Measurements from ENCODE around the gene RFPL4A. TPM values are rescaled to one million over a fixed set of nuclear protein-coding genes. Genes with fewer than 3 reads are reported as not detected.

The RFPL4A gene
- total and polyA plus RNA-seq, 2 donors (not counting 1 experiment from before 2014, with no cell fraction given) = not detected

DNA sequence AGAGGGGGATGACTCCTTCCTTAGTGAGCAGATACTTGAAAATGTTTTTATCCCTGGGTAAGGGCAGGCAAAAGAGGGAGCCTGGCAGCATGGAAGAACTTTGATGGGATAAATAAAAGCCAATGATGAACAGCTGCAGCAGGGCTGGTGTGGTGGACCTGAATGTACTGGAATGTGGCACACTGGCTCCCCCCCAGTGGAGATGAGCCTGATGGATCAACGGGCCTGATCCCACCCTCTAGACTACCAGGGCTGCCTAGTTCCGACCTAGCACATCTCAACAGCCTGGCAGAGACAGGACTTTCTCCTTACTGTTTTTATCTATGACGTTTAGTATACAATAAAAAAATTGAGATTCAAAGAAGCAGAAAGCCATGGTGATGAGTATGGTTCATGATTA lies 52.4 kb downstream of the RFPL4A start:
- H4K20me1 ChIP-seq (ENCODE audit: control insufficient read depth, extremely low read depth, insufficient read depth, low read length) = no peaks in the 10 kb centered on the region

DNA sequence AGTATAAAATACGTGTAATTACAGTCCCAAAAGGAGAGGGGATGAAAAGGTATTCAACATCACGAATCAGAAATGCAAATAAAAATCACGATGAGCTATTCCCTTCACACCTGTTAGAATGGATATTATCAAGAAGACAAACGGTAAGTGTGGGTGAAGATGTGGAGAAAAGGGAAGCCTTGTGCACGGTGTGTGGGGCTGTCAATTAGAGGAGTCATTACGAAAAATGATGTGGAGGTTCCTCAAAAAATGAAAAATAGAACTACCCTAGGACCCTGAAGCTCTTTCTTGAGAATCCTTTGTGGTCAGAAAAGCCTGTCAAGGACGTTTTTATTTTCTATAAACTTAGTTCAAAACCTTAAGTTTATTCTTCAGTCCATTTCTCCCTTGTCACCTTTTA lies 53.6 kb downstream of the RFPL4A start:
- no peak overlapping the region for H3K4me3 ChIP-seq (replicated peaks in 1 of 4; ENCODE audit: control extremely low read depth in 1 of 4, insufficient read depth in 1 of 4, low read depth in 3 of 4, low read length in 4 of 4)
- H4K20me1 ChIP-seq (ENCODE audit: control insufficient read depth, extremely low read depth, insufficient read depth, low read length) = no peaks in the 10 kb centered on the region
- TF ChIP-seq, protein P1, sequence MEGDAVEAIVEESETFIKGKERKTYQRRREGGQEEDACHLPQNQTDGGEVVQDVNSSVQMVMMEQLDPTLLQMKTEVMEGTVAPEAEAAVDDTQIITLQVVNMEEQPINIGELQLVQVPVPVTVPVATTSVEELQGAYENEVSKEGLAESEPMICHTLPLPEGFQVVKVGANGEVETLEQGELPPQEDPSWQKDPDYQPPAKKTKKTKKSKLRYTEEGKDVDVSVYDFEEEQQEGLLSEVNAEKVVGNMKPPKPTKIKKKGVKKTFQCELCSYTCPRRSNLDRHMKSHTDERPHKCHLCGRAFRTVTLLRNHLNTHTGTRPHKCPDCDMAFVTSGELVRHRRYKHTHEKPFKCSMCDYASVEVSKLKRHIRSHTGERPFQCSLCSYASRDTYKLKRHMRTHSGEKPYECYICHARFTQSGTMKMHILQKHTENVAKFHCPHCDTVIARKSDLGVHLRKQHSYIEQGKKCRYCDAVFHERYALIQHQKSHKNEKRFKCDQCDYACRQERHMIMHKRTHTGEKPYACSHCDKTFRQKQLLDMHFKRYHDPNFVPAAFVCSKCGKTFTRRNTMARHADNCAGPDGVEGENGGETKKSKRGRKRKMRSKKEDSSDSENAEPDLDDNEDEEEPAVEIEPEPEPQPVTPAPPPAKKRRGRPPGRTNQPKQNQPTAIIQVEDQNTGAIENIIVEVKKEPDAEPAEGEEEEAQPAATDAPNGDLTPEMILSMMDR (conservative IDR thresholded peaks at IDR 0.05 in 1 of 2, IDR thresholded peaks at IDR 0.05 in 1 of 2; ENCODE audit: low read depth in 1 of 2, low read length in 2 of 2) = no peak
- no peak for TF ChIP-seq EZH2 (IDR thresholded peaks at IDR 0.05; ENCODE audit: low read length, missing control alignments)
- H3K9ac ChIP-seq (ENCODE audit: insufficient read depth, low read length) = no peak overlapping the region
- H3K9me3 ChIP-seq (ENCODE audit: control insufficient read depth, insufficient read depth, low read depth, low read length) = no peaks in the 10 kb centered on the region
- DNase-seq (ENCODE audit: low read depth in 2 of 2) = no peak
- no peaks in the 10 kb centered on the region for H3K36me3 ChIP-seq (ENCODE audit: control insufficient read depth, insufficient read depth, low read length)
- no peaks in the 10 kb centered on the region for H3K4me1 ChIP-seq (ENCODE audit: control insufficient read depth, extremely low read depth, insufficient read depth, low read length)
- no peak overlapping the region for H3K27ac ChIP-seq (ENCODE audit: insufficient read depth, low read length)
- H3K4me2 ChIP-seq (ENCODE audit: extremely low read depth, insufficient read depth, low read length) = no peak overlapping the region
- no peaks in the 10 kb centered on the region for H3K27me3 ChIP-seq (ENCODE audit: control insufficient read depth, insufficient read depth, low read length)
- H3K79me2 ChIP-seq (ENCODE audit: control insufficient read depth, insufficient read depth, low read length) = no peaks in the 10 kb centered on the region
- H2AFZ ChIP-seq (ENCODE audit: low read length) = no peak overlapping the region

More for the DNA sequence above, 52.4 kb downstream of the RFPL4A start:
- TF ChIP-seq, protein P1 (conservative IDR thresholded peaks at IDR 0.05 in 1 of 2, IDR thresholded peaks at IDR 0.05 in 1 of 2; ENCODE audit: low read depth in 1 of 2, low read length in 2 of 2) = no peak
- H3K9ac ChIP-seq (ENCODE audit: insufficient read depth, low read length) = no peak overlapping the region
- no peak overlapping the region for H2AFZ ChIP-seq (ENCODE audit: low read length)
- no peaks in the 10 kb centered on the region for H3K9me3 ChIP-seq (ENCODE audit: control insufficient read depth, insufficient read depth, low read depth, low read length)
- no peaks in the 10 kb centered on the region for H3K27me3 ChIP-seq (ENCODE audit: control insufficient read depth, insufficient read depth, low read length)
- H3K4me1 ChIP-seq (ENCODE audit: control insufficient read depth, extremely low read depth, insufficient read depth, low read length) = no peaks in the 10 kb centered on the region
- H3K4me2 ChIP-seq (ENCODE audit: extremely low read depth, insufficient read depth, low read length) = no peak overlapping the region
- H3K27ac ChIP-seq (ENCODE audit: insufficient read depth, low read length) = no peak overlapping the region
- H3K4me3 ChIP-seq (replicated peaks in 1 of 4; ENCODE audit: control extremely low read depth in 1 of 4, insufficient read depth in 1 of 4, low read depth in 3 of 4, low read length in 4 of 4) = no peak overlapping the region
- H3K36me3 ChIP-seq (ENCODE audit: control insufficient read depth, insufficient read depth, low read length) = no peaks in the 10 kb centered on the region
- DNase-seq (ENCODE audit: low read depth in 2 of 2) = no peak
- no peaks in the 10 kb centered on the region for H3K79me2 ChIP-seq (ENCODE audit: control insufficient read depth, insufficient read depth, low read length)

Other genes with a start within 250 kb of the RFPL4A start
- not detected in 2 replicates for gene SBK2, start 222.0 kb upstream of the RFPL4A start, total RNA-seq
- not detected in 2 replicates for gene SBK2, start 222.0 kb upstream of the RFPL4A start, polyA plus RNA-seq
- 0.26 and 0.66 TPM in 2 replicates for gene SBK3, start 213.6 kb upstream of the RFPL4A start, total RNA-seq
- not detected in 2 replicates for gene SBK3, start 213.6 kb upstream of the RFPL4A start, polyA plus RNA-seq
- 3.3 and 5.4 TPM in 2 replicates for gene ZNF579, start 178.2 kb upstream of the RFPL4A start, total RNA-seq
- 4.2 and 5.0 TPM in 2 replicates for gene ZNF579, start 178.2 kb upstream of the RFPL4A start, polyA plus RNA-seq
- 2.3 TPM in 2 replicates for gene FIZ1, start 159.6 kb upstream of the RFPL4A start, total RNA-seq
- gene FIZ1, start 159.6 kb upstream of the RFPL4A start, polyA plus RNA-seq = 1.8 and 2.7 TPM in 2 replicates
- gene ZNF524, start 158.8 kb upstream of the RFPL4A start, total RNA-seq = 13.4 and 16.8 TPM in 2 replicates
- gene ZNF524, start 158.8 kb upstream of the RFPL4A start, polyA plus RNA-seq = 2.4 and 2.6 TPM in 2 replicates
- gene ZNF865, start 153.4 kb upstream of the RFPL4A start, total RNA-seq = 0.51 and 1.2 TPM in 2 replicates
- 1.2 TPM in 2 replicates for gene ZNF865, start 153.4 kb upstream of the RFPL4A start, polyA plus RNA-seq
- 4.6 and 5.6 TPM in 2 replicates for gene ZNF784, start 134.5 kb upstream of the RFPL4A start, total RNA-seq
- 1.6 and 2.0 TPM in 2 replicates for gene ZNF784, start 134.5 kb upstream of the RFPL4A start, polyA plus RNA-seq
- 3.3 and 4.1 TPM in 2 replicates for gene ZNF580, start 118.1 kb upstream of the RFPL4A start, total RNA-seq
- gene ZNF580, start 118.1 kb upstream of the RFPL4A start, polyA plus RNA-seq = 7.2 and 10.9 TPM in 2 replicates
- 33.4 and 40.1 TPM in 2 replicates for gene ZNF581, start 115.4 kb upstream of the RFPL4A start, total RNA-seq
- 9.0 and 9.2 TPM in 2 replicates for gene ZNF581, start 115.4 kb upstream of the RFPL4A start, polyA plus RNA-seq
- gene CCDC106, start 110.9 kb upstream of the RFPL4A start, total RNA-seq = 8.0 and 10.2 TPM in 2 replicates
- 4.5 and 5.9 TPM in 2 replicates for gene CCDC106, start 110.9 kb upstream of the RFPL4A start, polyA plus RNA-seq
- 66.8 and 84.1 TPM in 2 replicates for gene U2AF2, start 104.1 kb upstream of the RFPL4A start, total RNA-seq
- 53.5 and 93.3 TPM in 2 replicates for gene U2AF2, start 104.1 kb upstream of the RFPL4A start, polyA plus RNA-seq
- gene EPN1, start 83.9 kb upstream of the RFPL4A start, total RNA-seq = 16.2 and 47.1 TPM in 2 replicates
- gene EPN1, start 83.9 kb upstream of the RFPL4A start, polyA plus RNA-seq = 48.6 and 81.8 TPM in 2 replicates
- gene NLRP9, start 20.7 kb upstream of the RFPL4A start, total RNA-seq = not detected in 2 replicates
- not detected in 2 replicates for gene NLRP9, start 20.7 kb upstream of the RFPL4A start, polyA plus RNA-seq
- gene RFPL4AL1, start 10.0 kb downstream of the RFPL4A start, total RNA-seq = not detected in 2 replicates
- gene RFPL4AL1, start 10.0 kb downstream of the RFPL4A start, polyA plus RNA-seq = not detected in 2 replicates
- gene NLRP11, start 72.9 kb downstream of the RFPL4A start, total RNA-seq = under 0.01 TPM in 2 replicates
- gene NLRP11, start 72.9 kb downstream of the RFPL4A start, polyA plus RNA-seq = not detected in 2 replicates
- gene NLRP4, start 77.4 kb downstream of the RFPL4A start, total RNA-seq = not detected in 2 replicates
- gene NLRP4, start 77.4 kb downstream of the RFPL4A start, polyA plus RNA-seq = not detected in 2 replicates
- gene NLRP13, start 173.2 kb downstream of the RFPL4A start, total RNA-seq = not detected in 2 replicates
- gene NLRP13, start 173.2 kb downstream of the RFPL4A start, polyA plus RNA-seq = not detected in 2 replicates
- gene NLRP8, start 188.7 kb downstream of the RFPL4A start, total RNA-seq = not detected in 2 replicates
- gene NLRP8, start 188.7 kb downstream of the RFPL4A start, polyA plus RNA-seq = not detected in 2 replicates
- not detected in 2 replicates for gene NLRP5, start 227.7 kb downstream of the RFPL4A start, total RNA-seq
- gene NLRP5, start 227.7 kb downstream of the RFPL4A start, polyA plus RNA-seq = not detected in 2 replicates